Large intestine (tissue), 3 donors: ENCODE results near the gene RPSA. TPM values are rescaled to one million over a fixed set of nuclear protein-coding genes. Genes with fewer than 3 reads are reported as not detected.

ENCODE experiments used
- DNase-seq, 2 donors: peaks; one replicate each; pipeline versions ENCODE4 v3.0.0 to v3.0.0-alpha.2; 2013
- H3K27ac ChIP-seq: one replicate; pipeline ENCODE4 v1.5.1; 2013; ENCODE audit warnings: low read length
- H3K27me3 ChIP-seq: 2 replicates; pipeline ENCODE4 v1.6.1; 2013; ENCODE audit warnings: low read length; ENCODE audit not compliant: control insufficient read depth, insufficient read depth
- H3K36me3 ChIP-seq: 2 replicates; pipeline ENCODE4 v1.6.1; 2013; ENCODE audit warnings: low read length; ENCODE audit not compliant: control insufficient read depth, insufficient read depth
- H3K4me1 ChIP-seq: one replicate; pipeline ENCODE4 v1.6.1; 2013; ENCODE audit warnings: low read length; ENCODE audit not compliant: control insufficient read depth, insufficient read depth
- H3K4me3 ChIP-seq: one replicate; pipeline ENCODE4 v1.5.1; 2013; ENCODE audit warnings: low read length
- H3K9me3 ChIP-seq: one replicate; pipeline ENCODE4 v1.6.1; 2013; ENCODE audit warnings: mild to moderate bottlenecking, low read depth, low read length, moderate library complexity; ENCODE audit not compliant: control insufficient read depth
- WGBS: methylation state at CpG from one replicate; pipeline ENCODE4 v1.1.5; 2013; ENCODE audit warnings: low lambda C conversion rate; ENCODE audit not compliant: insufficient coverage; 5-methylcytosine and 5-hydroxymethylcytosine counted together
- polyA plus RNA-seq: library from polyadenylated mRNA; unstranded; fragments of 120-200 nt; gene quantifications from one replicate; pipeline ENCODE4 v1.2.1, GENCODE V29; 2013

RPSA gene
- polyA plus RNA-seq, 1 donor, result 1,397 TPM

DNA sequence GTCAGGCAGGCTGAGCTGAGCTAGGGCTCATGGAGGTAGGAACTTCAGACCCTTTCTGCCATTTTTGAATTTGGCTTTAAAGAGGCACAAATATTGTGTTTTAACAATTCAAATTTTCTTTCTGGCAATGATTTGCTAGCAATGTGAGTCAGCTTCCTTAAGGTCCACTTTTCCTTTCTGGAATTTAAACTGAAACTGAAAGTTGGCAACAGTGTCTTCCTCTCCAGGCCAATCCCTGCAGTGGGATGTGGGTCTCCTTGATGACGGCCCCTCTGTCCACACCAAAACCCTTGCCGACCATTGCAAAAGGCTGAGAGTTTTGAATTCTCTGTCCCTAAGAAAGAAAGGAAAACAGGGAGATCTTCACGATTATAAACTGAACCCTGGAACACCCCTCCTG is 27.1 kb downstream of the RPSA start:
- Histone ChIP-seq H3K9me3 (no peaks in the 10 kb centered on the region), H3K36me3 (no peaks in the 10 kb centered on the region), H3K27ac (no peak overlapping the region), H3K4me1 (no peaks in the 10 kb centered on the region), H3K27me3 (no peaks in the 10 kb centered on the region), H3K4me3 (no peak overlapping the region)
- WGBS, result no CpG with 5 or more reads among the region's 3 CpGs
- DNase-seq, result peak in 1 of 2 donors; percentile 43

DNA sequence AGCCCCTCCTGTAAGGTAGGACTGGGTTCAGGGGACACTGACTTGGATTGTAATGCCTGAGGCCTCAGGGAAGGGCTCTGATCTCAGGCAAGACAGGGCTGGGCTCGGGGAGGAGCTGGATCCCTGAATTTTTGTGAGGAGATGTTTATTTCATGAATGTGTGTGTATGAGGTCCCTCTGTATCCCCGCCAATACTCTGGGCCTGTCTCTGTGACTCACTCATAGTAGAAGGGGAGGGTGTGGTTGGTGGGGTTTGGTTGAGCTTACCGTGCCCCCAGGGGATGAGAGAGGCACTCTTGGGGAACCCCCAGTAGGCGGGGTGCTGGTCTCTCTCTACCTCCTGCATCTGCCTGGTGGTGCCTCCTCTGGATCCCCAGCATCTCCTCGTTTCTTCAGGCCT is 28.1 kb downstream of the RPSA start:
- Histone ChIP-seq H3K27me3 (no peaks in the 10 kb centered on the region), H3K4me1 (no peaks in the 10 kb centered on the region), H3K36me3 (no peaks in the 10 kb centered on the region), H3K27ac (no peak overlapping the region), H3K4me3 (no peak overlapping the region), H3K9me3 (no peaks in the 10 kb centered on the region)
- no CpG with 5 or more reads among the region's 5 CpGs for WGBS
- no peak for DNase-seq

DNA sequence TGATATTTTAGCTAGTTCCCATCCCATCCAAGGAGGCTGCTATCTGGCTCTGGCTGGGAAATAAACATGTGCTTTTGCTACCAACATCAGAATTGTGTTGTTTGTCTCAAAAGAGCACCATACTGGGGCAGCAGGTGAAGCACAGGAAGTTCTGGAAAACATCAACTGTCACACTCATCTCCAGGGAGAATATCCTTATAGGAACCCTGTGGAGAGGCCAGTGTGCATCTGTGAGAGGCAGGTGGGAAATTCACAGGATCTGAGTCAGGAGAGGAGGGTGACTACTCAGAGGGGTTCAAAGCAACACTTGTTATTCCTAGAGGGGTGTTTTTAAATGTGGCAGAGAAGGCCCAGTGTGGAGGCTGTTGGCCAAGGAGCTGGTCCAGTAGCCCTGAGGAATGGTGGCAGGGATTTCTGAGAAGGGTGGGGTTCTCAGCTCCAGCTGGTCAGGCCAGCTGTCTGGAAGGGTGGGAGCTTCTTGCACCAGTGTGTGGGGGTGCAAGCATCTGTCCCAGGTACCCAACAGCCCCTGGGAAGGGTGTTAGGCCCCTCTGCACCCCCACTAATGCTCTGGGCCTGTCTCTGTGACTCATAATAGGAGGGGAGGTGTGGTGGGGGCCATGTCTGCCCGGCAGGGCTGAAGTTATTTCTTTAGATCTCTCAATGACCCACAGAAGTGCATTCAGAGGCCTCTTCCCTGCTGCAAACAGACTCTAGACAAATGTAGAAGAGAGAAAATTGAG is 28.7 kb downstream of the RPSA start:
- Histone ChIP-seq H3K27ac (no peak overlapping the region), H3K4me1 (no peaks in the 10 kb centered on the region), H3K9me3 (no peaks in the 10 kb centered on the region), H3K4me3 (no peak overlapping the region), H3K27me3 (no peaks in the 10 kb centered on the region), H3K36me3 (no peaks in the 10 kb centered on the region)
- no peak for DNase-seq
- WGBS, result no CpG with 5 or more reads among the region's 1 CpG

DNA sequence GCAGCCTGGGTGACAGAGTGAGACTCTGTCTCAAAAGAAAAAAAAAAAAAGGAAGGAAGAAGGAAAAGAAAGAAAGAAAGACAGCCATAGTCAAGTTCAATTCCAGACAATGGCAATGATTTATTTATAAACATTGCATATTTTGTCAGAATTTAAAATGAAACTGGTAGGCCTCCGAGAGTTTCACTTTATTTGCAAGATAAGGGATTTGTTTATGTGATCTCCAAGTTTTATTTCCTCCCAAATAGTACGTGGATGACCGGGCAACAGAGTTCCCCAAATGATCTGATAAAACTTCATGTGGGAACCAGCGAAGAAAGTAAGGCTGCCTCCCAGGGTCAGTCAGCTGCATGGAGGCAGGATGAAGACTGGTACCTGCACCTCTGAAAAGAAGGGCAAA is 32.4 kb downstream of the RPSA start:
- Histone ChIP-seq H3K36me3 (no peaks in the 10 kb centered on the region), H3K27me3 (no peaks in the 10 kb centered on the region), H3K27ac (no peak overlapping the region), H3K9me3 (no peaks in the 10 kb centered on the region), H3K4me1 (no peaks in the 10 kb centered on the region), H3K4me3 (no peak overlapping the region)
- no peak for DNase-seq
- no CpG with 5 or more reads among the region's 4 CpGs for WGBS

DNA sequence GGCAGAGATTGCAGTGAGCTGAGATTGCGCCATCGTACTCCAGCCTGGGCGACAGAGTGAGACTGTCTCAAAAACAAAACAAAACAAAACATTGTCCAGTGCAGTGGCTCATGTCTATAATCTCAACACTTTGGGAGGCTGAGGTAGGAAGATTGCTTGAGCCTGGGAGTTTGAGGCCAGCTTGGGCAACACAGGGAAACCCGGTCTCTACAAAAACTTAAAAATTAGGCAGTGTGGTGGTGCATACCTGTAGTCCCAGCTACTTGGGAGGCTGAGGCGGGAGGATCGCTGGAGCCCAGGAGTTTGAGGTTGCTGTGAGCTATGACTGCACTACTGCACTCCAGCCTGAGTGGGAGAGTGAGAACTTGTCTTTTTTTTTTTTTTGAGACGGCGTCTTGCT is 33.8 kb downstream of the RPSA start:
- H3K27me3 ChIP-seq, result no peaks in the 10 kb centered on the region
- no peaks in the 10 kb centered on the region for H3K36me3 ChIP-seq
- DNase-seq, result no peak
- no peak overlapping the region for H3K27ac ChIP-seq
- H3K4me3 ChIP-seq, result no peak overlapping the region
- no CpG with 5 or more reads among the region's 8 CpGs for WGBS
- H3K4me1 ChIP-seq, result no peaks in the 10 kb centered on the region
- no peaks in the 10 kb centered on the region for H3K9me3 ChIP-seq

DNA sequence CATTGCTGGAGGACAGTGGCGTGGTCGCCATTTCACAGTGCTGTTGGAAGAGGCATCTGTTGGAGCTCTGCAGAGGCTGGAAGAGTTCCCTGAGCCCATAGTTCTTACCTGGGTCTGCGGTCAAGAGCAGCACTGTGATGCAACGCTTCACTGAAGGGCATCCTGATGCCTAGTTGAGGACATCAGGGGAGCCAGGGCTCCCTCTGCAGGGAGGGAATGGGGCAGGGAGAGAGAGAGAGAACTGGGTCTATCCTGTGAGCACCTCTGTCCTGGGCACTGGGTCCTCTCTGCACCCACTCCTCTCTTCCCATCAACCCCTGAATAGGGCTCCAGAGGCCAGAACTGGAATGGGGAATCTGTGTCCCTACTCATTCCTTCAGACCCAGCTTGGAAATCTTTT is 37.0 kb downstream of the RPSA start:
- no CpG with 5 or more reads among the region's 4 CpGs for WGBS
- H3K36me3 ChIP-seq, result no peaks in the 10 kb centered on the region
- no peaks in the 10 kb centered on the region for H3K9me3 ChIP-seq
- no peak for DNase-seq
- H3K27me3 ChIP-seq, result no peaks in the 10 kb centered on the region
- no peaks in the 10 kb centered on the region for H3K4me1 ChIP-seq
- H3K27ac ChIP-seq, result no peak overlapping the region
- no peak overlapping the region for H3K4me3 ChIP-seq

DNA sequence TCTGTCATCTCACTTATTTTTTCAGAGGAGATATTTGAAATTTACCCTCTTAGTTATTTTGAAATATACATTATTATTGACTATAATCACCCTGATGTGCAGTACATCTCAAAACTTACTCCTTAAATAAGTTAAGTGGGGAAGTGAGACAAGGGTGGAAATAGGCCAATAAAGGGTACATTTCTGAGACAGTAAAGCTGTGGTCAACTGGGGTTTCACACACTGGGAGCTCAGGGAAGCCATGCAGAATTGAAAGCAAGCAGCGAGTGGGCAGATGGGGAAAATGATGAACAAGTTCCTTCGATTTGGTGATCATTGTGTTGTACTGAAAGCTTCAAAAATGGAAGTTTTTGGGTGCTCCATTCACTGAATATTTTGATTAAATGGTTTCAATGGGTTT is 39.4 kb downstream of the RPSA start:
- H3K4me1 ChIP-seq, result no peaks in the 10 kb centered on the region
- 91% methylated on average over 2 of the region's 2 CpGs for WGBS
- H3K9me3 ChIP-seq, result no peaks in the 10 kb centered on the region

DNA sequence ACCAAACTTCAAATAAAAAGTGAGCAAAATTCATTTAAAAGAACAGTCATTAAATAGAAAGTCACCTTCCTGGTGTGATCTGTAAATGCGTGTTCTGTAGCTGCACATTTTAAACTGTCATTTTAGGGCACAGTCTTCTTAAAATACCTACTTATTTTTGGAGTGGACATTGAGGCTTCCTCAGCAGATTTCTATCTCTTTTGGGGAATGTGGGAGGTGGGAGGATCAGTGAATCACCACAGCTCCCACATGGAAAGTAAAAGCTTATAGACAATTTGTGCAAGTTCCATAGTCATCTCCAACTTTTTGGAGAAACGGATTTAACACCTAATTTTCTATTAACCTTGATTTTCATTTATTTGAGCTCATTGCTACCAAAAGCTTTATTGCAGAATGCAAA is 39.9 kb downstream of the RPSA start:
- no peaks in the 10 kb centered on the region for H3K4me1 ChIP-seq
- H3K27me3 ChIP-seq, result no peaks in the 10 kb centered on the region
- H3K9me3 ChIP-seq, result no peaks in the 10 kb centered on the region
- H3K36me3 ChIP-seq, result no peaks in the 10 kb centered on the region
- 100% methylated on average over 1 of the region's 2 CpGs for WGBS
- H3K4me3 ChIP-seq, result no peak overlapping the region
- H3K27ac ChIP-seq, result no peak overlapping the region
- no peak for DNase-seq

More for the DNA sequence above, 39.4 kb downstream of the RPSA start:
- no peaks in the 10 kb centered on the region for H3K27me3 ChIP-seq
- H3K27ac ChIP-seq, result no peak overlapping the region
- H3K4me3 ChIP-seq, result no peak overlapping the region
- DNase-seq, result no peak
- H3K36me3 ChIP-seq, result no peaks in the 10 kb centered on the region

DNA sequence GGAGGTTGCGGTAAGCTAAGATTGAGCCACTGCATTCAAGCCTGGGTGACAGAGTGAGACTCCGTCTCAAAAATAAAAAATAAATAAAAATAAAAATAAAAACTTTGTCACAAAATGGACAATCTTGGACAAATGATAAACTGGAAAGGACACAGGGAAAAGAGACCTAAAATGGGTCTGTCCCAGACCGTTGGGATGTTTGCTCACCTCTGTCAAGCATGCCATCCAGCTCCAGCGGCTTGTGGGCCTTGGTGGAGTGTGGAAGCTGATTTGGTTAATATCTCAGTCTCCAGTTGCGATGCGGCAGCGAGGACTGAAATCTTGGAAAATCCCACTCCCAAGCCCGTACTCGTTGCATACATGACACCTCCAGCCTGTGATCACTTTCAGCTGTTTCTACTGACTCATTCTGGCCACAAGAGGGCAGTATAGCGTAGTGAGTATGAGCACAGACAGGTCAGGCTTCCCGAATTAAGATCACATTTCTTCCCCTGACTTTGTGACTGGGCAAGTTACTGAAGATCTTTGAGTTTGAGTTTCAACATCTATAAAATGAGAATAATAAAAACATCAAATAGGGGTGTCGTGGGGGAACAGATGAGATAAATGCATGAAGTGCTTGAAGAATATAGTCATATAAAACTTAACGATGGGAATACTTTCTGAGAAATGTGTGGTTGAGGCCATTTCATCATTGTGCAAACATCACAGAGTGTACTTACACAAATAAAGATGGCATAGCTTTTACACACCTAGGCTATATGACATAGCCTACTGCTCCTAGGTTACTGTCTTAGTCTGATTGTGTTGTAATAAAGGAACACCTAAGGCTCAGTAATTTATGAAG is 41.3 kb downstream of the RPSA start:
- Histone ChIP-seq H3K27ac (no peak overlapping the region), H3K27me3 (no peaks in the 10 kb centered on the region), H3K36me3 (no peaks in the 10 kb centered on the region), H3K9me3 (no peaks in the 10 kb centered on the region), H3K4me1 (no peaks in the 10 kb centered on the region), H3K4me3 (no peak overlapping the region)
- peak; percentile 60 to 70 for DNase-seq
- WGBS, result 50% methylated on average over 1 of the region's 13 CpGs

DNA sequence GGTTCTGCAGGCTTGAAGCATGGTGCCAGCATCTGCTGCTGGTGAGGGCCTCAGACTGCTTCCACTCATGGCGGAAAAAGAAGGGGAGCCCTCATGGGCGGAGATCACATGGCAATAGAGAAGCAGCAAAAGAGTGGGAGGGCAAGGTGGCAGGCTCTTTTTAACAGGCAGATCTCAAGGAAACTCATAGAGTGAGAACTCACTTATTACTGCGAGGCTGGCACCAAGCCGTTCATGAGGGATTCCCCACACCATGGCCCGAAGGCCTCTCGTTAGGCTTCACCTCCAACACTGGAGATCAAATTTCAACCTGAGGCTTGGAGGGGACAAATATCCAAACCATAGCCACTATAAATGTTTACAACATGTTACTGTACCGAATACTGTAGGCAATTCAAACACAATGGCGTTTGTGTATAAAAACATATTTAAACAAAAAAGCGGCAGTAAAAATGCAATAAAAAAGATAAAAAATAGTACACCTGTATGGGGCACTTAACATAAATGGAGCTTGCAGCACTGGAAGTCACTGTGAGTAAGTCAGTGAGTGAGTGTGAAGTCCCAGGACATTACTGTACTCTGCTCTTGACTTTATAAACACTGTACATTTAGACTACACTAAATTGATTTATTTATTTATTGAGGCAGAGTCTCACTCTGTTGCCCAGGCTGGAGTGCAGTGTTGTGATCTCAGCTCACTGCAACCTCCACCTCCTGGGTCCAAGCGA is 42.1 kb downstream of the RPSA start:
- Histone ChIP-seq H3K36me3 (no peaks in the 10 kb centered on the region), H3K27me3 (no peaks in the 10 kb centered on the region), H3K4me1 (no peaks in the 10 kb centered on the region), H3K4me3 (no peak overlapping the region), H3K27ac (no peak overlapping the region), H3K9me3 (no peaks in the 10 kb centered on the region)
- no peak for DNase-seq
- 50% methylated on average over 2 of the region's 10 CpGs for WGBS
